HG03432 (cell line): ENCODE results near the gene GOLIM4.

Experiments
- ATAC-seq: cut with Tn5 transposase; IDR thresholded peaks from one replicate; pipeline ENCODE4 v1.9.1; 2021; ENCODE audit warnings: mild to moderate bottlenecking, moderate library complexity; ENCODE audit not compliant: unreplicated experiment

The GOLIM4 gene

GRCh38 chr3:168001244-168001643 lies 94.5 kb downstream of the GOLIM4 start:
- no peak for ATAC-seq

GRCh38 chr3:167998253-167998652 lies 97.5 kb downstream of the GOLIM4 start:
- ATAC-seq = no peak

- ATAC-seq = no peak
Measured at GRCh38 chr3:167996514-167996913, 99.2 kb downstream of the GOLIM4 start.

- ATAC-seq = no peak
Measured at GRCh38 chr3:167992381-167992780, 103.3 kb downstream of the GOLIM4 start.

GRCh38 chr3:167991213-167991612 lies 104.5 kb downstream of the GOLIM4 start:
- no peak for ATAC-seq

GRCh38 chr3:167989999-167990398 lies 105.7 kb downstream of the GOLIM4 start:
- no peak for ATAC-seq

- ATAC-seq = no peak
Measured at GRCh38 chr3:167989066-167989465, 106.7 kb downstream of the GOLIM4 start.

GRCh38 chr3:167983583-167983982 lies 112.1 kb downstream of the GOLIM4 start:
- no peak for ATAC-seq

- ATAC-seq = no peak
Measured at GRCh38 chr3:167978486-167978885, 117.2 kb downstream of the GOLIM4 start.

- no peak for ATAC-seq
Measured at GRCh38 chr3:167978071-167978470, 117.7 kb downstream of the GOLIM4 start.

- no peak for ATAC-seq
Measured at GRCh38 chr3:167976516-167977361, 119.0 kb downstream of the GOLIM4 start.

GRCh38 chr3:167973901-167974300 lies 121.8 kb downstream of the GOLIM4 start:
- ATAC-seq = no peak

- ATAC-seq = no peak
Measured at GRCh38 chr3:167973046-167973445, 122.7 kb downstream of the GOLIM4 start.

GRCh38 chr3:167972502-167972901 lies 123.2 kb downstream of the GOLIM4 start:
- no peak for ATAC-seq

GRCh38 chr3:167969548-167969947 lies 126.2 kb downstream of the GOLIM4 start:
- ATAC-seq = no peak

GRCh38 chr3:167967257-167968036 lies 128.3 kb downstream of the GOLIM4 start:
- ATAC-seq = no peak
